ENCODE results near the gene CCR6.

Gene CCR6

DNA sequence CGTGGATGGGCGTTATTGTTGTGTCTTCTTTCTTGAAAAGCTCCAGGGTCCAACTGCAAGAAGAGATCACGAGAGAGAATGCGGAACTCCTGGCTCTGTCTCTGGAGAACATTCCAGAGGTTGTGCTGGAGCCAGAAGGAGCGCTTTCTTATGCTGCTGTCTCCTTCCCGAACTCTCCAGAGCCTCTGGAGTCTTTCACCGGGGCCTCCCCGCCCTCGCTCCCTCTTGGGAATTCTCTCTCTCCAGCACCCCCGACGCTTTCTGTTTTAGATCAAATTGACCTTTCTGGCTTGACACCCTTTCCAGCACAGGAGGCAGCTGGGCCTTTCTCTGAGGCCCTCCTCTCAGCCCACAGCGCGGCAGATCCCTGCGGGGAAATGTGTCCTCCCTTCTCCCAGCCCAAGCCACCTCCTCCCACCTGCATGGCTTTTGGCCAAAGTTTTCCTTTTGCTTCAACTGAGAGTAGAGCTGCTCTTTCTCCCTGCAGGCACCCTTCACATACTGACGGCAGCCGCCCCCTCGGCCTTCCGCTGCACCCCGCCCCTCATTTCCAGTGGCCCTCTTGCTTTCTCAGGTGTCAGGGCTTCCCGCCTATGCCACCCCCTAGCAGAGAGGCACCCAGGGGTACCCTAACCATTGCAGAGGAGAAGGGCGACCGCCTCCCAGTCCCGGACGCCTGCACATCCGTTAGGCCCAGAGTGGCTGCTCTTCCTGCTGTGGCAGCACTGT, 6.6 kb upstream of the CCR6 start:
- Histone ChIP-seq H3K4me3 (ENCODE audit: low read length) (no peak overlapping the region), H3K4me1 (ENCODE audit: control insufficient read depth, insufficient read depth, low read length) (peaks cover 11% of the 10 kb centered on the region), H3K9ac (ENCODE audit: low read length) (no peak overlapping the region), H3K36me3 (ENCODE audit: control insufficient read depth, insufficient read depth, low read length) (no peaks in the 10 kb centered on the region), H3K27me3 (ENCODE audit: control insufficient read depth, insufficient read depth, low read length) (no peaks in the 10 kb centered on the region), H3K27ac (ENCODE audit: low read depth, low read length) (peak overlapping the region; percentile 80)

DNA sequence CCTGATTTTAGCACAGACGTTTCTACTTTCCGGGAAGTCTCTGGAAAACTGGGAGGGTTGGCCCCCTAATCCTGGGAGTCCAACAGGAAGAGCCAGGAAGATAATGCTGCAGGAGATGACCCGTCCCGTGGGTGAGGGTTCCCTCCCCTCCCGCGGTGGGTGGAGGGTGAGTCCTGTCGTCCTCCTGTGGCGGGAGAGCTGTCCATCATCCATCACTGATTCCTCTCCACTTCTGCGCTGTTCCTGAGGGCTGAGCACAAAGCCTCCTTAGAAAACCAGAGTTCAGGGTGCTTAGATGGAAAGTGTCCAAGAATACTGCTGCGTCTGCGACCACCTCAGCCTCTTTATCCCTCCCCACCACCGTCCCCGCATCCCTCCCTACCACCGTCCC, 6.1 kb upstream of the CCR6 start:
- Histone ChIP-seq H3K9ac (ENCODE audit: low read length) (no peak overlapping the region), H3K4me1 (ENCODE audit: control insufficient read depth, insufficient read depth, low read length) (peaks cover 11% of the 10 kb centered on the region), H3K27me3 (ENCODE audit: control insufficient read depth, insufficient read depth, low read length) (no peaks in the 10 kb centered on the region), H3K27ac (ENCODE audit: low read depth, low read length) (peak overlapping the region; percentile 80), H3K36me3 (ENCODE audit: control insufficient read depth, insufficient read depth, low read length) (no peaks in the 10 kb centered on the region), H3K4me3 (ENCODE audit: low read length) (no peak overlapping the region)

DNA sequence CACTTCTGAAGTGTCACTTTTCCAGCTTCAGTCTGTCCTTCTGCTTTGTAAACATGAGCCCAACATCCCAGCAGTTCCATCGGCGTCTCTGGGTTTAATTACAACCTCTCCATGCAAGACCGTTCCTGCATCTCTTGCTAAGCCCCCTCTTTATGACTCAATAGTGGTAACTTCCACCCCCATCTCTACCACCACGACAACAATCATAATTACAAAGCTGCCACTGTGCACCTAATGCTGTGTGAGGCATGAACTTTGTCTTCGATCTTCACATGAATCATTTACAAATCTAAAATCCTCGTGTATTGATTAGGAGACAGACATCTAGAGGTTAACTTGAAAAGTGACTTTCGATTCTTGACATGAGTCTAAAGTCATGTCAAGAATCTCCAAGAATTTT, 4.9 kb upstream of the CCR6 start:
- H3K4me3 ChIP-seq (ENCODE audit: low read length): no peak overlapping the region
- H3K4me1 ChIP-seq (ENCODE audit: control insufficient read depth, insufficient read depth, low read length): peaks cover 11% of the 10 kb centered on the region
- H3K27ac ChIP-seq (ENCODE audit: low read depth, low read length): no peak overlapping the region
- no peaks in the 10 kb centered on the region for H3K36me3 ChIP-seq (ENCODE audit: control insufficient read depth, insufficient read depth, low read length)
- H3K9ac ChIP-seq (ENCODE audit: low read length): no peak overlapping the region
- H3K27me3 ChIP-seq (ENCODE audit: control insufficient read depth, insufficient read depth, low read length): no peaks in the 10 kb centered on the region

DNA sequence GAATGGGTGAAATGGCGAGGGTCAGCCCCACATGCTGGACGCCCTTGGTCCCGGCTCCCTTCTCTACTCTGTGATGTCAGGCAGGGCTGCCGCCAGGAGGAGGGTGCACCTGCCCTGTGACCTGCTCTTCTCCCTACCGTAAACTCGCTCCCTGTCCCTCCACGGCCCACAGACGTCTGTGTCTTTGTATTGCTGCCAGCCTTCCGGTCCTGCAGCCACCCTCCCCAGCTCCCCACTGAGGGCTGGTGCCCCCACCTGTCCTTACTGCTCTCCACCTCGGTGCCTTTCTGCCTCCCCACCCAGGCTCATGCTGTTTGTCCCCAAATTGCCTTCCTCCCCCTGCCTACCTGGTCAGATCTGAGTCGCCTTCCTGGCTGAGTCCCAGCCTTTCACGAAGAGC, 4.1 kb upstream of the CCR6 start:
- Histone ChIP-seq H3K36me3 (ENCODE audit: control insufficient read depth, insufficient read depth, low read length) (no peaks in the 10 kb centered on the region), H3K27ac (ENCODE audit: low read depth, low read length) (no peak overlapping the region), H3K4me3 (ENCODE audit: low read length) (no peak overlapping the region), H3K9ac (ENCODE audit: low read length) (no peak overlapping the region), H3K4me1 (ENCODE audit: control insufficient read depth, insufficient read depth, low read length) (peaks cover 11% of the 10 kb centered on the region), H3K27me3 (ENCODE audit: control insufficient read depth, insufficient read depth, low read length) (no peaks in the 10 kb centered on the region)

DNA sequence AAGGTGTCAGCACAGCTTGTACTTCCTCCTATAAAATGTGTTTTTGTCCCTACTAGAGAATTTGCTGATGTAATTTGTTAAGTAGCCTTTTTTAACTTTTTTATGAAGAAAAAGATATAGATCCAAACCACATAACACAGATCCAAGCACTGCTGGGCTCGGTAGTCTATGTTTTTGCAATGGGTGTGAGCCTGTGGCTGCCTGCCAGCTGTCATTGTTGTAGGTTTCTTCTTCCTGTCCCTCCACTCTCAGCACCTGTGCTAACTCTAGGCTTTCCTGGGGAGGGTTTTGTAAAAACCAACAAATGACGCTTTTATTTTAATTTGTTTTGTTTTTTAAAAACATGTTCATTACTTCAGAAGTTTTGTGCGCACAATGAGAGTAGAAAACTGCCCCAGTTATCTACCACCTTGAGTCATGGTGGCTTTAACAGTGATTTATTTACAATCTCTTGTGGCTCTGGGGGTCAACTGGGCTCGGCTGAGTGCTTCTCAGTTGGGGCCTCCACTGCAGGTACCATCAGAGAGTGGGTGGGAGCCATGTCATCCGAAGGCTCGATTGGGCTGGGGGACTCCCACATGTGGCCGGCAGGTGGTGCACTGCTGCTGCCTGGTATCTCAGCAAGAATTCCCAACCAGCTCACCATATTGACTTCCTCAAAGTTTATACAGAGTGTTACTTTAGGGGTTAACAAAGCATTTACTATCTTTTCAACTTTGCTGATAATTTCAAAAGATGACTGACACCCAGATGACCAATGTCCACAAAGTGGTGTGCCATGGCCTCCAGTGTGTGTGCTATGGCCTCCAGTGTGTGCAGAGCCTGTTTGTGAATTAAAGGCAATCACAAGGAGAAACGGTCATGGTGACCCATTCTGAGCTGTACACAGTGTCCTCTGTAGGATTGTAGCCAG, 3.0 kb upstream of the CCR6 start:
- H3K27ac ChIP-seq (ENCODE audit: low read depth, low read length): peak overlapping the region; percentile 16
- no peaks in the 10 kb centered on the region for H3K36me3 ChIP-seq (ENCODE audit: control insufficient read depth, insufficient read depth, low read length)
- no peak overlapping the region for H3K4me3 ChIP-seq (ENCODE audit: low read length)
- peaks cover 11% of the 10 kb centered on the region for H3K4me1 ChIP-seq (ENCODE audit: control insufficient read depth, insufficient read depth, low read length)
- H3K9ac ChIP-seq (ENCODE audit: low read length): no peak overlapping the region
- no peaks in the 10 kb centered on the region for H3K27me3 ChIP-seq (ENCODE audit: control insufficient read depth, insufficient read depth, low read length)

DNA sequence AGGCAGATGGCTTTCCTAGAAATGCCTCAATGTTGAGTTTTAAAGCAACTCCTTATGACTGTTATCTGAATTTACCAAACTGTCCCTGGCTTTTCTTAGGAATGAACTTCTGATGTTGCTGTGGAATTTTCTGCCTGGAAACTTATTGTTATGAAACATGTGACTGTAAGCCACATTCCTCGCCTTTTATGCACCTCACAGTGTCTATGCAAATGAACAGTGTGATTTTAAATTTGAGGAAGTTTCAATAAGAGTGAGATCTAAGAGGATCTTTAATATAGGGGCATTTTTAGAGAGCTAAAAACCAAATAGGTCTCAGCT, 2.4 kb upstream of the CCR6 start:
- Histone ChIP-seq H3K4me1 (ENCODE audit: control insufficient read depth, insufficient read depth, low read length) (peaks cover 10% of the 10 kb centered on the region), H3K27ac (ENCODE audit: low read depth, low read length) (peak overlapping the region; percentile 16), H3K36me3 (ENCODE audit: control insufficient read depth, insufficient read depth, low read length) (no peaks in the 10 kb centered on the region), H3K4me3 (ENCODE audit: low read length) (no peak overlapping the region), H3K9ac (ENCODE audit: low read length) (no peak overlapping the region), H3K27me3 (ENCODE audit: control insufficient read depth, insufficient read depth, low read length) (no peaks in the 10 kb centered on the region)

DNA sequence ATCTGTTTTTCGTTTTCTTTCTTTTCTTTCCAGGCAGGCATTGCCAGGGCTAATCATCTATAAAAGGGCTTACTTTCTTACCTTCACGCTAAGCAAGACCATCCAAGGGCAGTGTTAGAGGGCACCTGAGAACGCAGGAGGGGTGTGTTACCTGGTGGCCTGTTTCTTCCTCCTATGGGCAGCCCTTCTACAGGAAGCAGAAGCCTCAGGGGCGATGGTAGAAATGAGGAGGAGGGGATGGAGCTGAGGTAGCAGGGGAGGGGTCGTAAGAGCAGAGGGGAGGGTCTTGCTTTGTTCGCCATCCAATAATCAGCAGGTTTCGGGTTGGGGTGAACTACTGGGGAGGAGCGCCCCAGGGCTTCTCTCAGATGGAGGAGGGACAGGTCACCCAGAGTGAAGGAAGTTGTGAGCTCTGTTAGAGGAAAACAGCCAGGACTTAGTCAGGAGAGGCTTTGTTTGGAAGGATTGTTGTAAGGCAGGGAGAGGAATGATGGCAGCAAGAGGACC, 1.5 kb upstream of the CCR6 start:
- H3K36me3 ChIP-seq (ENCODE audit: control insufficient read depth, insufficient read depth, low read length): no peaks in the 10 kb centered on the region
- H3K27ac ChIP-seq (ENCODE audit: low read depth, low read length): no peak overlapping the region
- H3K9ac ChIP-seq (ENCODE audit: low read length): no peak overlapping the region
- H3K27me3 ChIP-seq (ENCODE audit: control insufficient read depth, insufficient read depth, low read length): no peaks in the 10 kb centered on the region
- H3K4me1 ChIP-seq (ENCODE audit: control insufficient read depth, insufficient read depth, low read length): peaks cover 7% of the 10 kb centered on the region
- no peak overlapping the region for H3K4me3 ChIP-seq (ENCODE audit: low read length)

DNA sequence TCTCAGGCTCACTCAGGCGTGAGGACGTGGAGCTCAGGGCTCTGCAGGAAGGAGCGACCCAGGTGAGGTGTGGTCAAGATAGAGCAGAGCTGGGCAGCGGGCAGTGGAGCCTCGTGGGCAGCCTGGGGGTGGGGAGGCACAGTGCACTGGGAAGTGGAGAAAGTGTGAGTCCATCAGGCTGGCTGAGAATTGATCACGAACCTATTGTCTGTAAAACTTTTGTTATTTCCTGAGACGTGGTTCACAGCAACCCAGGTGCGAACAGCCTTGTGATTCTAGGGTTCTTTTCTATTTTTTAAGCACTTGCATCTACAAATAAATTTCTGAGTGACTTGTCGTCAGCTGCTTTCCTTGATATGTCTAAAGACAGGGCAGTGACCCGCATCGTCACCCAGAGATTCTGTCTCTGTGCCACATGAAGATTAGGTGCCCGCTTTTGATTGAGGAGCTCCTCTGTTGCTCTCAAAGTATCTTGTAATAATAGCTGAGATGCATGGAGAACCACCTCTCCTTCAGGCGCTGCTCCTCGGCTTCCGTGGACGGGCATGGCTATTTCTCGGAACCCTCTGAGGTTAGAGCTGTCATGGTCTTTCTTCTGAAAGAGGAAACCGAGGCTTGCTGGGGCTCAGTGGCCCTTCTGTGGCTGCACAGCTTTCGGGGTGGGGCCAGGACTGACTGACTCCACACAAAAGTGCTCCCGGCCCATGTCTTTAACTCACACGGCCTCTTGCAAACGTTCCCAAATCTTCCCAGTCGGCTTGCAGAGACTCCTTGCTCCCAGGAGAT, 662 bp upstream of the CCR6 start:
- Histone ChIP-seq H3K27ac (ENCODE audit: low read depth, low read length) (no peak overlapping the region), H3K36me3 (ENCODE audit: control insufficient read depth, insufficient read depth, low read length) (no peaks in the 10 kb centered on the region), H3K9ac (ENCODE audit: low read length) (no peak overlapping the region), H3K4me3 (ENCODE audit: low read length) (no peak overlapping the region), H3K4me1 (ENCODE audit: control insufficient read depth, insufficient read depth, low read length) (peaks cover 2% of the 10 kb centered on the region), H3K27me3 (ENCODE audit: control insufficient read depth, insufficient read depth, low read length) (no peaks in the 10 kb centered on the region)

DNA sequence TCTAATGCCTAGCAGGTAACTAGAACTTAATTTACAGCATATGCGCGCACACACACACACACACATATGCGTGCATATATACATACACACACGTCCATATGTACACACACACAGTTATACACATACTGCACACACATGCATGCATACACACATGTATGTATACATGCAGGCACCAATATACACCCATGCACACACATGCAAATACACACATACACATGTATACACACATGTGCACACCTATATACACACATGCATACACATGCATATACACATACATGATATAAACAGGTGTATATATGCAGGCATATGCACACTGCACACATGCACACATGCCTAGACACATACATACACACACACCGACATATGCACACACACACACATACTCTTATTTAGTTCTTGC, 1.9 kb downstream of the CCR6 start:
- Histone ChIP-seq H3K36me3 (ENCODE audit: control insufficient read depth, insufficient read depth, low read length) (no peaks in the 10 kb centered on the region), H3K27me3 (ENCODE audit: control insufficient read depth, insufficient read depth, low read length) (no peaks in the 10 kb centered on the region), H3K4me3 (ENCODE audit: low read length) (peak overlapping the region; percentile 17), H3K9ac (ENCODE audit: low read length) (no peak overlapping the region), H3K27ac (ENCODE audit: low read depth, low read length) (no peak overlapping the region), H3K4me1 (ENCODE audit: control insufficient read depth, insufficient read depth, low read length) (peaks cover 2% of the 10 kb centered on the region)

DNA sequence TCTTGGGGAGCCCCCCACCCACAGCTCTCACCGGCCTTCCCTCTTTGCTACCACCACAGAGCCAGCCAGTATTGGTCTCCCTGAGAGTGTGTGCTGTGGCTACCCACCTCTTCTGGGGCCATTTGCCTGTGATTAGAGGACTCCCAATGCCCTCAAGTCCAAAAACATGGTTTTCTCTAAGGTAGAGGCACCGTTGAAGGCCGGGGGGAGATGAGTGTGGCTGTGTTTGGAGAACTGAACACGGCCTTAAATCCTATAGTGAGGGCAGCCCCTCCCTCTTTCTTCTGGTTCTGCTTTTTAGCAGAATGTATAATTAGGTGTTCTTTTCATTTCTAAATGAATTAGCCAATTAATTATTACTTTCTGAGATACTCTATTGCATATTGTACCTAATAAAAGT, 2.5 kb downstream of the CCR6 start:
- Histone ChIP-seq H3K27me3 (ENCODE audit: control insufficient read depth, insufficient read depth, low read length) (no peaks in the 10 kb centered on the region), H3K4me1 (ENCODE audit: control insufficient read depth, insufficient read depth, low read length) (peaks cover under 1% of the 10 kb centered on the region), H3K36me3 (ENCODE audit: control insufficient read depth, insufficient read depth, low read length) (no peaks in the 10 kb centered on the region), H3K9ac (ENCODE audit: low read length) (no peak overlapping the region), H3K4me3 (ENCODE audit: low read length) (no peak overlapping the region), H3K27ac (ENCODE audit: low read depth, low read length) (no peak overlapping the region)

DNA sequence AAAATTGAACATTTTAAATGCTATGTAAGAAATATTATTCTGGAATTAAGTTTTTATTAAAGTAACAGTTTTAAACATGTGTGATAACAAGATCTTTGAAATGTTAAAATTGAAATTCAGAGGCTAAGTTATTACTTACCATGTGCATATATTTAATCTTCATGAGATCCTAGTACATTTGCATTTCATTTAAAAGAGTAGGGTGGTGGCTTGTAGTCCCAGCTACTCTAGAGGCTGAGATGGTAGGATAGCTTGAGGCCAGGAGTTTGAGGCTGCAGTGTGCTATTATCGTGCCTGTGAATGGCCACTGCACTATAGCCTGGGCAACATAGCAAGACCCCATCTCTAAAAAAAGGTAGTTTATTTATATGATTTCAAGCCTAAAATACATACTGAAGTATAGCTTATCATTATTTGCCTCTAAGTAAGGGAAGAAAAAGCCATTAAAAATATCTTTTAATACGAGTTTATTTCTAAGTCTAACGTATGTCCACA, 3.0 kb downstream of the CCR6 start:
- no peak overlapping the region for H3K4me3 ChIP-seq (ENCODE audit: low read length)
- H3K4me1 ChIP-seq (ENCODE audit: control insufficient read depth, insufficient read depth, low read length): no peaks in the 10 kb centered on the region
- no peaks in the 10 kb centered on the region for H3K36me3 ChIP-seq (ENCODE audit: control insufficient read depth, insufficient read depth, low read length)
- no peaks in the 10 kb centered on the region for H3K27me3 ChIP-seq (ENCODE audit: control insufficient read depth, insufficient read depth, low read length)
- H3K9ac ChIP-seq (ENCODE audit: low read length): no peak overlapping the region
- H3K27ac ChIP-seq (ENCODE audit: low read depth, low read length): no peak overlapping the region

Data from rectal smooth muscle tissue (tissue), 1 donor.